HG03571 (cell line): ENCODE data around the gene NGDN.
"Not testable (repeated sequence)": the region's sequence is repeated elsewhere in the genome, so short reads cannot be mapped to it uniquely, and the experiment has no call there.

ENCODE experiments used
- ATAC-seq: cut with Tn5 transposase; IDR thresholded peaks from one replicate; pipeline ENCODE4 v1.9.1; 2021; ENCODE audit not compliant: unreplicated experiment

The NGDN gene, protein sequence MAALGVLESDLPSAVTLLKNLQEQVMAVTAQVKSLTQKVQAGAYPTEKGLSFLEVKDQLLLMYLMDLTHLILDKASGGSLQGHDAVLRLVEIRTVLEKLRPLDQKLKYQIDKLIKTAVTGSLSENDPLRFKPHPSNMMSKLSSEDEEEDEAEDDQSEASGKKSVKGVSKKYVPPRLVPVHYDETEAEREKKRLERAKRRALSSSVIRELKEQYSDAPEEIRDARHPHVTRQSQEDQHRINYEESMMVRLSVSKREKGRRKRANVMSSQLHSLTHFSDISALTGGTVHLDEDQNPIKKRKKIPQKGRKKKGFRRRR

DNA sequence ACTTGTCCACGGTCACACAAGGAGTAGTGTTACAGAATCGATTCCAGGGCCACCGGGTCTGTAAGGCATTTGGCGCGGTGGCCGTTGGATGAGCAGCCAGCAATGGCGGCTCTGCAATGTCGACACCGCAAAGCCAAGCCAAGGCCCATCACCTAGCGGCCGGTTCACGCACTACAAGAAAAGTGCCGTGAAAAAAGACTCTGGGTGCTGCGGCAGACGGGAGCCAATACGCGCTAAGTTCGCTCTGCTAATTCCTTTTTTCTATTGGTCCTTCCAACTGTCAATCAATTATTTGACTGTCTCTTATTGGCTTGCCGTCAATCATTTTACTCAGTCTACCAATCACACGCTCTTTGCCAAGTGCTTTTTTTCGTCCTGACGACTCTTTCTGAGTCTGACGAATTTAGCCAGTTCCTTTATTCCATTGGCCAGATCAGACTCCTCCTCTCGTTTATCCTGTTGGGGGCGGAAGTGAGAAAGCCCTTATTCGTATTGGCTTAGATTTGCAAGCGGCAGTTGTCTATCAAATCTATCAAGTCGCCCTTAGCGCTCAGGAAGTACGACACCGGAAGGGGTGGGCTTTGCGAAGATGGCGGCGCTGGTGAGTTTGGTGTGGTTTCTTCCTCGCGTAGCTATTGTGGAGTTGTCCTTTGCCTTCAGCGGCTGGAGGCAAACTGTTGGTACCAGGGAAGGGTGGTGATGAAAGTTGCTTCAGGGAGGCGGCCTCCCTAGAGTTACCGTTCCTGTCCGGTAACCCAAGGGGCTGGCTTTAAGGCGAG, at the start of gene NGDN:
Gene NGDN, plus strand, starts transcription at position 577 of the 779 bp plus-strand sequence. Its CDS starts 13 bp downstream, at position 590.
- peak; percentile 93 for ATAC-seq

DNA sequence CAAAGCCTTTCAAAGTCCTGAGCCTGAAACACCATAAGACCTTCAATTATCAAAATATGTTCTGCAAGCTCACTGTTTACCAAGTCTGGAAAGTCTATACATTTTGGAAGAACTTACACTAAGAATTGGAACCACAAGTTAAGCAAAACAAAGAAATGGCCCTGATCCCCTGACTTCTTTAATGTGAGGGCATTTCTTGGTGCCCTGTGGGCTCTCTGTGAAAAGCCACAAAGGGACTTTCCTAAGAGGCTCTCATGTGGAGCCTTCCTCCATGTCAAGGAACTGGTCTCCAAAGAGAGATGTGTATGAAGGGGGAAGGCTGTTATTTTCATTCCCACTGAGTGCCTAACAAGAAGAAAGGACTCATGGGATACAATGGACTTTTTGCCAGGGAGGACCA, 47.9 kb upstream of the NGDN start:
- ATAC-seq, result no peak

DNA sequence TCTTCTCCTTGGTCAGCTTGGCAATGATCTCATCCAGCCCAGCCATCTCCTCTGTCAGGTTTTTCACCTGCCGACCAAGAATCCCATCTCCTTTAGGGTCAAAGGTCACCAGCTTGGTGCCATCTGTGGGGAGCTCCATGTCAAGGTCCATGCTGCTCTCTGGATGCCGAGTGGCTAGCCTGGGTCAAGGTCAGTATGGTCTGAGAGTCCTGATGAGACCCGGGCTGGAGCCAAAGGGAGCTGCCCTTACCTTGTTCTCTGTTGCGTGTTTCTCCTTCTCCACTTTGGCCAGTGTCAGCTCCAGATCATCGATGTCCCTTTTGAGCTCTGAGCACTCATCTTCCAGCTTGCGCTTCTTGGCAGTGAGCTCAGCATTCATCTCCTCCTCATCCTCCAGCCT, 45.8 kb upstream of the NGDN start:
- no peak for ATAC-seq

DNA sequence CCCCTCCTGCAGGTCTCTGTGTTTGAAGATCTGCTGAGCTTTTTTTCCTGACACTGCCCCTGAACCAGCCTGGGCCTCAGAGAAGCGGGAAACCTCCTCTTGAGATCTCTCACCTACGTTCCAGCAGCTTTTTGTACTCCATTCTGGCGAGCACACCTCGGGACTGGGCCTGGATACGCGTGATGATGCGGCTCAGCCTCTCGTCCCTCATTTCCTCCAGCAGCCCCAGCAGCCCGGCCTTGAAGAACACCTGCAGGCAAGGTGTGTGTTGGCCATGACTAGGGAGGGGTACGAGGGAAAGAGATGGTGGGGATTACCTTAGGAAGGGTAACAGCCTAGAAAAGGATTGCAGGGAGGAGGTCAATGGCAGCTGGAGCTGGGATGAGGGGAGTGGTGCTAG, 44.3 kb upstream of the NGDN start:
- no peak for ATAC-seq

DNA sequence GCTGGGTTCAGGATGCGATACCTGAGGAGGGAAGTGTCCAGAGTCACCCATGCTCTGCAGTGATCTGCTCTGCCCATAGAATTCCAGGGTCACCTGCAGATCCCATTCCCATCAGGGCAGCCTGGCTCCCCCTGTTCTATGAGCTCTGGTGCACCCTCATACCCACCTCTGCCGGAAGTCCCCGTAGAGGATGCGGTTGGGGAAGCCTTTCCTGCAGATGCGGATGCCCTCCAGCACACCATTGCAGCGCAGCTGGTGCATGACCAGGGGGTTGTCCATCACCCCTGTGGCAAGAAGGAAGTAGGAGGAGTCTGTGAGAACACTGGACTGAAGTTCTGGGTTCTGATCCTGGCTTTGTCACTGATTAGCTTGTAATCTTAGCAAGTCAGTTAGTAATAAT, 43.7 kb upstream of the NGDN start:
- not testable (repeated sequence) for ATAC-seq

DNA sequence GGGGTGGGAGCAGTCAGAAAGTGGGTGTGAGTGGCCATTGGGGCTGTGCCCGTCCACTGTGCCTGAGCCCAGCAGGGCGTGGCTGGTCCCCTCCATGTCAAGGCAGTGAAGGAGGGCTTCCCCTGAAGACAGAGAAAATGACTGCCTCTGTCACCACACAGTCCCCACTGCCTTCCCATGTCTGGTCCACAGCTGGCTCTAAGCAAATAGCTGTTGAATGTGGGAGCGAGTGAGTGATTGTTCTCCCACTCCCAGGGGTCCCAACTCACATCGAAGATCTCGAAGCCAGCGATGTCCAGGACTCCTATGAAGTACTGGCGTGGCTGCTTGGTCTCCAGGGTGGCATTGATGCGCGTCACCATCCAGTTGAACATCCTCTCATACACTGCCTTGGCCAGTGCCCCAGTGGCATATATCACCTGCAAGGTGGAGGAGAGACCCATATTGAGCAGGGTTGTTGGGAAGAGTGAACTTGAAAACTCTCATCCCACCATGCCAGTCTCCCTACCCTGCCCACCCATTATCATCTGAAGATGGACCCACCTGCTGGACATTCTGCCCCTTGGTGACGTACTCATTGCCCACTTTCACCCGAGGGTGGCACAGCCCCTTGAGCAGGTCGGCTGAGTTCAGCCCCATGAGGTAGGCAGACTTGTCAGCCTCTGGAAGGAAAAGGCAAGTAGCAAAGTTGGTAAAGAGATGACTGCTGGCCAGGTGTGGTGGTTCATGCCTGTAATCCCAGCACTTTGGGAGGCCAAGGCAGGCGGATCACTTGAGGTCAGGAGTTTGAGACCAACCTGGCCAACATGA, 40.6 kb upstream of the NGDN start:
- no peak for ATAC-seq

DNA sequence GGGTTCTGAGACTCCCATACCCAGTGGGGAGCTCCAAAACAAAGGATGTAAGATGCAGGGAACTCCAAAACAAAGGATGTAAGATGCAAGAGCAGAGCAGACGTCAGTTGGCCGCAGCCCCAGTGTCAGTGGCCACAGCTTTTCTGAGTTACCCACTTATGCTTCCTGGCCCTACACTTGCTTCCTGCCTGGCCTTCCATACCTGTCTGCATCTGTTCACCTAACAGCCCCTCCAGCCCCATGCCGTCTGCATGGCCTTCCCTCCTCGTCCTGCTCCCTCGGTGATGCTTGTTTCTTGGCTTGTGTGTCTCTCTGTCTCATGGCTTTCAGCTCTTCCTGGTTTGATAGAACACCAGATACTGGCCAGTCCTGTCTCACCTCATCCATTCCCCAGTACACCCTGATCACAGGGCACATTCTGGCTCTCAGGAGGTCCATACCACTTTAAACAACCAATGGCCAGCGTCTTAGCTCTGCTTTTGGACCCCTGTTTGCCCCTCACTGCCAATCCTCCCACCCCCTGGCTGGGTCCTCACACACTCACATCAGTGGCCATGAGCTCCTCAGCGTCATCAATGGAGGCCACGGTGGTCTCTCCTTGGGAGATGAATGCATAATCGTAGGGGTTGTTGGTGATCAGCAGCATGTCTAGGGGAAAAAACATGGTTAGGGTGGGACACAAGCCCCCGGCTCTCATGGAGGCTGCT, 39.3 kb upstream of the NGDN start:
- no peak for ATAC-seq

DNA sequence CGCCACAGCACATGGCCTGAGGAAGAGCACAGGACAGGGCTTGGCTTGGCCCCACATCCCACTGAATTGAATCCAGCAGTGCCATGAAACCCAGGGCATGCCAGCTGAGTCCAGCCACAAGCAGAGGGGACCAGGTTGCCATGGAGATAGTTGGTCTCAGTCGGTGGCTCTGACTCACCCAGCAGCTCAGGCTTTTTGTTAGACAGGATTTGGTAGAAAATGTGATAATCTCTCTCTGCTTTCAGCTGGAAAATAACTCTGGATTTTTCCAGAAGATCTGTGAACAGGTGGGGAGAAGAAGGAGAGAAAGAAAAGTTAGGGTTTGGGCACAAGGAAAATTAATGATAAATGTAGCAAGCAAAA, 38.8 kb upstream of the NGDN start:
- no peak for ATAC-seq

DNA sequence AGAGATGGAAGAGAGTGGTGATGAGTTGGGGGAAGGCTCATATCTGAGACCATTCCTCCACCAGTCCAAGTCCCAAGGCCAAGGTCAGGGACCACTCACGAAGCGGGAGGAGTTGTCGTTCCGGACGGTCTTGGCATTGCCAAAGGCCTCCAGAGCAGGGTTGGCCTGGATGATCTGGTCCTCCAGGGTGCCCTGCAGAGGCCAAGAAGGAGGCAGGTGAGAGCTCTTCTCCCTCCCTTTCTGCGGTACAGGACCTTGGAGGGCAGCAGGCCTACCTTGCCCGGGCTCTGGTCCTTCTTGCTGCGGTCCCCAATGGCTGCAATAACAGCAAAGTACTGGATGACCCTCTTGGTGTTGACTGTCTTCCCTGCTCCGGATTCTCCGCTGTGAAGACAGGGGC, 38.0 kb upstream of the NGDN start:
- no peak for ATAC-seq

DNA sequence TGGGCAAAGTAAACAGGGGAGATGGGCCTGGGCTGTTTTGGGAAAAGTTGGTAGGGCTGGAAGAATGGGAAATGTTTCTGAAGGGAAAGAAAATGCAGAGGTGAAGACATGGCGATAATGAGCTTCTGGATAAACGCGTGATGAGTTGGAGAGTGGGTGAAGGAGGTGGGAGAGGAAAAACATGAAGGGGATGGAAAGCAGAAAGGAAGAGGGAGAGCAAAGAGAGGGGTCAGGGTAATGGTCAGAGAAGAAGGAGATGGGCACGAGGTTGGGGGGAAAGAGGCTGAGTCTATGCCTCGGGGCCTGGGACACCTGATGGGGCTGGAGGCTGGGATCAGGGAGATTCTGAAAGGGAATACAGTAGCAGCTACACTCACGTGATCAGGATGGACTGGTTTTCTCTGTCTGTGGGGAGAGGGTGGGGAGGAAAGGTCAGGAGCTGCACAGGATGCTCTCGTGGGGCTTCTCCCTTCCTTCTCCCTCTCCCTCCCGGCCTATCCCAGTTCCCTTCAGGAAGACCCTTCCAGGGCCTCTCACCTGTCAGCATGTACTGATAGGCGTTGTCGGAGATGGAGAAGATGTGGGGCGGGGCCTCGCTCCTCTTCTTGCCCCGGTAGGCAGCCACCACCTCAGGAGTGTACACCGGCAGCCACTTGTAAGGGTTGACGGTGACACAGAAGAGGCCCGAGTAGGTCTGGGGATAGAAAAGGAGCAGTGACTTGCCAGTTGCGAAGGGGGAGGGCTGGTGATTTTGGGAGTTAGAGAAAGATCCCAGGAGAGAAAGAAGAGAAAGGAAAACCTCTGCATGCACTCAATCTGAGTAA, 37.2 kb upstream of the NGDN start:
- ATAC-seq, result no peak

DNA sequence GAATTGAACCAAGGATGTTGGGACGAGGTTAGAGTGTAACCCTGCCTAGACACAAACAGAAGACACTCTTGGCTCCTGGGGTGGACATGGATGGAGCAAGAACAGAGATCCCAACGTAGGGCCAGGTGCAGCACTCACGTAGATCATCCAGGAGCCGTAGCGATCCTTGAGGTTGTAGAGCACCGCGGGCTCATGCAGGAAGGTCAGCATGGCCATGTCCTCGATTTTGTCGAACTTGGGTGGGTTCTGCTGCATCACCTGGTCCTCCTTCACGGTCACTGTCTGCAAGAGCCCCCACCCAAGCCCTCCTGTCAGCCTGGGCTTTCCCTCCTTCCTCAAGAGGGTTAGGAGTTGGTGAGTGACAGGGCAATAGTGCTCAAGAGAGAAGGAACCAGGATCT, 36.6 kb upstream of the NGDN start:
- ATAC-seq, result no peak

DNA sequence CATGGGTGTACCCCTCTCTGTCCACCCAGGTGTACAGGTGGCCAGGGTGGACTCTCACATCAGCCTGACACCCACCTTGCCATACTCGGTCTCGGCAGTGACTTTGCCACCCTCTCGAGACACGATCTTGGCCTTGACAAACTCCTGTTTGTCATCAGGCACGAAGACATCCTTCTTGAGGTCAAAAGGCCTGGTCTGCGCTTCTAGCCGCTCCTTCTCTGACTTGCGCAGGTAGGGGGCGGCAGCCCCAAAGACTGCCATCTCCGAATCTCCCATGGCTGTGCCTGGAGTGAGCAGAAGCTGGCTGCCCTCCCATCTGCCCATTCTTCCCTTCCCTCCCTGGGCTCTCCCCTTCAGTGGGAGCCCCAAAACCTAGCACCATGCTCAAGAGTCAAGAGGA, 36.0 kb upstream of the NGDN start:
- no peak for ATAC-seq

DNA sequence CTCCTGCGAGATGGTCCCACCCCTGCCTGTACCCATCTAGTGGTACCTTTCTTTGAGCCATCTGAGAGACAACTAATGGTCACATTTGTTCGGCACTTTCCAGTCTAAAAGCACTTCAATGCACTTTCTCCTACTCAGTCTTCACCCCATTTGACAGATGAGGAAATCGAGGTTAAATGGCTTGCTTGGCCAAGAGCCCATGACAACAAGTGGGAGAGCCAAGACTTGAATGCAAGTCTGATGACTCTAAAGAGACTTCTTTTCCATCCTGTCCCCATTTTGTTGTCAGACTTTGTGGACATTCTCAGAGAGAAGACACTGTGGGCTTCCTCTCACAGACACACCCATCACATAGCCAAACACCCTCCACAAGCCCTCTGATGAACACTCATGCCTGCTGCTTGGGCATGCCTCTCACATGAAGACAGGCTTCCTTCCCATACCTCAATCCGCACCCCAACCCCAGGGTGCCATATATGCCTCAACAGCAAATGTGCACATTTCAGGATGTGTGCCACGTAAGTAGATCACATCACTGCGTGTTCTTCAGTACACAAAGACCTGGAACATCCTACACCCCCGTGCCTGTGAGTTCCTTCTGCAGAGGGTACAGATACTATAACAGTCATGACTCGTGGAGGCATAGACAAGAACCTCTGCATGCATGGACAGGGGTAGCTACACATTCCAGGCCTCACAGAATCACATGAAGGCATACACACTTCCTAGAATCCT, 34.8 kb upstream of the NGDN start:
- no peak for ATAC-seq

DNA sequence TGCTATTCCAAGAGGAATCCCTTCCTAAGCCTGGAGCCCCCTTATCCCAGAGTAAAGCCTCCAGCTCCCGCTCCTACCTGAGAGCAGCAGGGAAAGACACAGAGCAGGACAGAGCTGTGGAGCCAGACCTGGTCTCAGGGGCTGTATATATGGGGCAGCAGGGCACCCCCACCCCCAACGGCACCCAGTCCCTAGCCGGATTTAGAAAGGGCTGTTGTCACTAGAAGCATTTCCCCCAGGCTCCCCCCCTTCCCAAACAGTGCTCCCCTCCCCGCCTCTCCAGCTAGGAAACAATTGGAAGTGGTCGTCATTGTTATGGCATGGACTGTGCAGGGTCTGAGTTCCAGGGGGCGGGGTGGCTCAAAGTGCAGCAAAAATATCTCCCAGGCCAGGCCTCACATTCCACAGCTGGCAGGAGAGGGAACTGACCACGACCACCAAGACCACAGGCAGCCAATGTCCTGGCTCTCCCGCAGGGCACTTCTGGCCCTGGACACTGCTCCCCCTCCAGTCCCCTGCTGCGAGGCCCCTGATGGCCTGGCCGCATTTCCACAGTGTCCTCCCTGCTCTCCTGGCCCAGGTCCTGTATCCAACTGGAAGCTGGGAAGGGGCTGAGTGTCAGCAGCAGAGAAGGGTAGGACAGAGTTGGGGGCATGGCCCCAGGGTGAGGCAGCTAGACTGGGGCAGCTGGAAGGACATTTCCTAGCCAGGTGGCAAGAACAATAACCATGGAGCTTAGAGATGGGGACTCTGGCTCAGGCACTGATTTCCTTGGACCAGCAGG, 33.8 kb upstream of the NGDN start, which contains the start of gene MYH7:
Gene MYH7, minus strand, starts transcription at position 118 of the 784 bp plus-strand sequence. CDS start 1,928 bp downstream, outside the sequence.
- ATAC-seq, result no peak

DNA sequence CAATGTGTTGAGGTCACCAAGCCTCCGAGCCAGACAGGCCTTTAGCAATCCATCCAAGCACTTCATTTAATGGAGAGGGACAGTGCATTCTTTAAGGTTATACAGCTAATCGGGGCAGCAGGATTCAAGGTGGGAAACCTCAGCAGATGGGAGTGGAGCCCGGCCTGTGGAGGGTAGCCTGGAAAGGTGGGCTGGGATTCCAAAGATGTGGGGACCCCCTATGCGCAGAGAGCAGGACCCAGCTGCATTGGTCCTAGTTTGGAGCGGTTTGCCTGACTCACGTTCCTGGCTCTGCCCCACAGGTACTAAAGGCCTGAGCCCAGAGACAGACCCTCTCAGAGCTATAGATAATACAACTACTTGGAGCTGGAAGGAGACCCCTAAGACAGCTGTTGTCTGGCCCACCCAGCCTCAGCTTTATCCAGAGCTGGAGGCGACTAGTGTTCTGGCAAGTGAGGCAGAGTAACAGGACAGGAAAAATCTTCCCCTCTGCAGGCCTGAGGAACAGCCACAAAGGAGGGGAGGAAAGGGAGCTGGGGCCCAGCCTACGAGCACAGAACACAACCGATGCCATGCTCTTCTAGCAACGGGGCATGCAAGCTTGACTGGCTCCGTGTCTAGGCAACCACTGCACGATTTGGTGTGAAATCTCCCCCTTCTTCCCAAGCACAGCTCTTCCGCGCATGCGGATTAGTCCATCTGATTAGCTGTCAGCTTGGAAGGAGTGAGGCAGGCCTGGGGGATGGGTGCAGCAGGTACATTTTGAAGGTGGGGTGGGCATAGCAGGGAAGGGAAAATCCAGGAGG, 33.0 kb upstream of the NGDN start:
- no peak for ATAC-seq

DNA sequence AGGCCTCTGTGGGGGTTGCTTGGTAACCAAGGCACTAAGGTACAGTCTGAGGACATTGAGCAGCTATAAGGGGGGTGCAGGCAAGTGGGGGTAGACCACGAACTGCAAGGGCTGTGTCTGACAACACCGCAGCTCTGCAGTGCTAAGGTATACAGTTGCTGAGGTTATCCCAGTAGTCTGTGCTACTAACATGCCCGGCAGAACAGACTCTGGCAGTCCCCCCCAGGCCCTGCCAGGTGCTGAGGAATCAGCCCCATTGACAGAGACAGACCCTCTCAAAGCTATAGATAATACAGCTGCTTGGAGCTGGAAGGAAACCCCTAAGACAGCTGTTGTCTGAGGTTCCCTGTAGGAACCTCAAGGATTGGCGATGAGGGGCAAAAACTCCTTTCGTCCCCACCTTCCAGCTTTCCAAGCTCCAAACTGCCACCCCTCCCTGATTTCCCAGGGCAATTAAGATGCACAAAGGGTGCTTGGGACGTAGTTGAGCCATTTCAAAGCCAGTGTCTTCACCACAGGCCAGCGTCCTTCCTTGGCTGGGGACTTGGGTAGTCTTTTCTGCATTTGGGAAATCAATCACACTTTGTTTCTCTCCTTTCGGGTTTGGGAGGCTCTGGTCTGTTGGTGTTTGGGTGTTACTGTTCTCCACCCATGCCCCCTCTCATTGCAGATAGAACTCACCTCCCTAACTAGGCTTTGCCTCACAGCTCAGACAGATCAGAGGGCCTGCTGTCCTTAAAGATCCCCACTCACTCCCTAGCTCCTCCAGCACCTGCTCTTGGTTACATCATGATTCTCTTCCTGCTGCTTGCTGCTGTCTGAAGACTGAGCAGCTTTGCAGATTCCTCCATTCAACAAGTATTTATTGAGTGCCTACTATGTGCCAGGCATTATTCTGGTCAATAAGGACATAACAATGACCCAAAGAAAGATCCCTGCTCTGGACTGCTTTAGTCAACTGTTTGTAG, 32.1 kb upstream of the NGDN start:
- ATAC-seq, result no peak
